Loucy (cell line): ENCODE measurements around the gene ADI1.

Source experiments
- CTCF ChIP-seq: fragments of 200-600 bp; sonication (generic); conservative IDR thresholded peaks from 2 replicates; pipeline ENCODE4 v1.5.1; 2014; ENCODE audit warnings: mild to moderate bottlenecking, antibody characterized with exemption, low read length
- EZH2phosphoT487 ChIP-seq: fragments of 200-600 bp; IDR thresholded peaks from 2 replicates; pipeline ENCODE4 v1.6.1; 2018; ENCODE audit warnings: antibody characterized with exemption, mild to moderate bottlenecking, moderate library complexity, borderline replicate concordance

GRCh38 chr2:3465328-3465727 lies 54.0 kb downstream of the ADI1 start:
- no peak for TF ChIP-seq CTCF
- TF ChIP-seq EZH2phosphoT487, result no peak
